Measurements from ENCODE around the gene CDKN1A. TPM values are rescaled to one million over a fixed set of nuclear protein-coding genes. Genes with fewer than 3 reads are reported as not detected.

CDKN1A gene
- total and polyA plus RNA-seq, 9 donors, result 82.1 to 305 (median 134) TPM

DNA sequence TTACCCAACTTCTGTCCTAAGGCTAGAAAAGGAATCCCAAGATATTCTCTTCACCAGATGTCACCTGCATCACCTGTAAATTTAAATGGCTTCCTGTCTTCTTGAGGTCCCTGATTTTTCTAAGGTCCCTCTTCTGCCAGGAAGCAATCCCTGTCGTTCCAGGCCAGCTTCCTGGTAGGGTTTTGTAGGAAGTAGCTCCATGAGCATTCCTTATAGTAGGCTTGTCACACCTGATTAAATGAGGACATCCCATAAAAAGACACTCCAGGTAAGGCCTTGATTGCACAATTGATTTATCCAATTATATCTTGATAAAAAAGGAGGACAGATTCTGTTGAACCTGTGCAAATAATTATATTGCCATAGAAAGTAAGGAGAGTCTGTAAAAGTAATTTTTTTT lies 27.8 kb downstream of the CDKN1A start:
- H3K4me3 ChIP-seq, result no peak overlapping the region
- 62 to 79% (median 73%) methylated on average over 1 of the region's 1 CpG for WGBS, 3 donors
- H3K27ac ChIP-seq, result no peak overlapping the region
- H3K36me3 ChIP-seq, result no peaks in the 10 kb centered on the region
- intact Hi-C loops (cut with DNase I), result loop anchor here in 1 of 4 donors (2.0 kb wide), 1 partner anchor 52 kb away; no protein-coding TSS in a partner anchor
- no peaks in the 10 kb centered on the region for H3K27me3 ChIP-seq
- no peak for DNase-seq
- H3K4me1 ChIP-seq (ENCODE audit: insufficient read depth), result no peaks in the 10 kb centered on the region
- TF ChIP-seq, protein P1, sequence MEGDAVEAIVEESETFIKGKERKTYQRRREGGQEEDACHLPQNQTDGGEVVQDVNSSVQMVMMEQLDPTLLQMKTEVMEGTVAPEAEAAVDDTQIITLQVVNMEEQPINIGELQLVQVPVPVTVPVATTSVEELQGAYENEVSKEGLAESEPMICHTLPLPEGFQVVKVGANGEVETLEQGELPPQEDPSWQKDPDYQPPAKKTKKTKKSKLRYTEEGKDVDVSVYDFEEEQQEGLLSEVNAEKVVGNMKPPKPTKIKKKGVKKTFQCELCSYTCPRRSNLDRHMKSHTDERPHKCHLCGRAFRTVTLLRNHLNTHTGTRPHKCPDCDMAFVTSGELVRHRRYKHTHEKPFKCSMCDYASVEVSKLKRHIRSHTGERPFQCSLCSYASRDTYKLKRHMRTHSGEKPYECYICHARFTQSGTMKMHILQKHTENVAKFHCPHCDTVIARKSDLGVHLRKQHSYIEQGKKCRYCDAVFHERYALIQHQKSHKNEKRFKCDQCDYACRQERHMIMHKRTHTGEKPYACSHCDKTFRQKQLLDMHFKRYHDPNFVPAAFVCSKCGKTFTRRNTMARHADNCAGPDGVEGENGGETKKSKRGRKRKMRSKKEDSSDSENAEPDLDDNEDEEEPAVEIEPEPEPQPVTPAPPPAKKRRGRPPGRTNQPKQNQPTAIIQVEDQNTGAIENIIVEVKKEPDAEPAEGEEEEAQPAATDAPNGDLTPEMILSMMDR (IDR thresholded peaks at IDR 0.05), result no peak
- no peak for TF ChIP-seq EP300 (IDR thresholded peaks at IDR 0.05)
- TF ChIP-seq POLR2A (IDR thresholded peaks at IDR 0.05), result no peak
- no peaks in the 10 kb centered on the region for H3K9me3 ChIP-seq

DNA sequence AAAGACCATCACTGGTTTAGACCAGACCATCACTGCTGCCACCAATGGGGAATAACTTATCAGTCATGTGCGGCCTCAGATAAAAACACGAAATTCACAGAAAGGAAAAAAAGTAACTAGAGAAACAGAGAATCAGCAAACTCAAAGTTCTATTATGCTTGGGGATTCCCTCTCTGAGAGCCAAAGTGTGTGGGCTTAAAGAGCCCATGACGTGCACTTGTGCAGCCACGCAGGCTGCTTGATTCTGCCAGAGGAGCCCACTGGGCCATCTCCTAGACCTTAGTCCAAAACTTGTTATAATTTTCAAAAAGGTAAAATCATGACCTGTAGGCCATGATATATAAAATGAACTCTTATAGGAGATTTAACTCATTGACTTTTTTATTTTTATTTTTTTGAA lies 34.3 kb downstream of the CDKN1A start:
- no peak for TF ChIP-seq EP300 (IDR thresholded peaks at IDR 0.05)
- no peak for TF ChIP-seq POLR2A (IDR thresholded peaks at IDR 0.05)
- TF ChIP-seq, protein P1 (IDR thresholded peaks at IDR 0.05), result no peak
- Histone ChIP-seq H3K4me1 (ENCODE audit: insufficient read depth) (no peaks in the 10 kb centered on the region), H3K27me3 (no peaks in the 10 kb centered on the region), H3K27ac (no peak overlapping the region), H3K36me3 (no peaks in the 10 kb centered on the region), H3K9me3 (no peaks in the 10 kb centered on the region), H3K4me3 (no peak overlapping the region)
- DNase-seq, result no peak
- WGBS, 3 donors, result 77 to 85% (median 77%) methylated on average over 4 of the region's 4 CpGs
- intact Hi-C loops (cut with DNase I), result no loop called here

DNA sequence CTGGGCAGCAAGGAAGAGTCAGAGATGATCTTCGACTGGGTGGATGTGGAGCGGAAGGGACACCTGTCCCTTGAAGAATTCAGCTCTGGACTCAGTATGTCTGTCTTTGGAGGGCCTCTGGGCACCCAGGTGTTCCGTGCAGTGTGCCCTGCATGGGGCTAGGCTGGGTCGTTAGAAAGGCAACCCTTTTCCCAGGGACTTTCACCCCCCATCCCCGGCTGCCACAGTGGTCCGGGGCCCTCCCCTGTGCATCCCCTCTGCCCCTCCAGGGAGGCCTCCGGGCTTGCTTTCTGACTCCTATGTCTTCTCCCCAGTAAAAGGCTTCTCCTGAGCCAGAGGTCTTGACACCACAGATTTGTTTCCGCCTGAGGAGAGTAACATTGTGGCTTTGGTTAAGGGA lies 35.3 kb downstream of the CDKN1A start:
- no peaks in the 10 kb centered on the region for H3K9me3 ChIP-seq
- H3K27ac ChIP-seq, result no peak overlapping the region
- H3K36me3 ChIP-seq, result no peaks in the 10 kb centered on the region
- H3K4me1 ChIP-seq (ENCODE audit: insufficient read depth), result no peaks in the 10 kb centered on the region
- WGBS, 3 donors, result 79 to 86% (median 84%) methylated on average over 8 of the region's 8 CpGs
- DNase-seq, result no peak
- H3K4me3 ChIP-seq, result no peak overlapping the region
- H3K27me3 ChIP-seq, result no peaks in the 10 kb centered on the region
- intact Hi-C loops (cut with DNase I), result no loop called here
- TF ChIP-seq POLR2A (IDR thresholded peaks at IDR 0.05), result no peak

DNA sequence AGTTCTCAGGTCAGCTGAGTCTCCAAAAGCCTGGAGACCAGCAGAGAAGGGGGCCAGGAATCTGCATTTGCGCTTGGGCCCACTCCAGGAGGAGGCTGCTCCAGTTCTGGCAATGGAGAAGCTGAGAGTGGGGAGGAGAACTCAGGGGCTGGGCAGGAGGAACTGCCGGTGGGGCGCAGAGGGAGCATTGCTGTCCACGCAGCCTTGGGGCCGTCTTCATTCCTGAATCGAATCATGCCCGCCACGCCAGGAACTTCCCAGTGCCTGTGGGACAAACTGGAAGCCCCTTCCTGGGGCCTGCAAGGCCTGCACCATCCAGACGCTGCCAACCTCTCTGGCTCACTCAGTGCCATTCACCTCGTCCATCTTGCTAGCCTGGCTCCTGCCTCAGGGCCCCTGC lies 36.0 kb downstream of the CDKN1A start:
- no peak for DNase-seq
- Histone ChIP-seq H3K27me3 (no peaks in the 10 kb centered on the region), H3K4me3 (no peak overlapping the region), H3K4me1 (ENCODE audit: insufficient read depth) (no peaks in the 10 kb centered on the region), H3K36me3 (no peaks in the 10 kb centered on the region), H3K27ac (no peak overlapping the region), H3K9me3 (no peaks in the 10 kb centered on the region)
- TF ChIP-seq POLR2A (IDR thresholded peaks at IDR 0.05), result no peak
- TF ChIP-seq EP300 (IDR thresholded peaks at IDR 0.05), result no peak
- TF ChIP-seq, protein P1 (IDR thresholded peaks at IDR 0.05), result no peak
- WGBS, 3 donors, result 80 to 86% (median 82%) methylated on average over 10 of the region's 10 CpGs
- intact Hi-C loops (cut with DNase I), result no loop called here

DNA sequence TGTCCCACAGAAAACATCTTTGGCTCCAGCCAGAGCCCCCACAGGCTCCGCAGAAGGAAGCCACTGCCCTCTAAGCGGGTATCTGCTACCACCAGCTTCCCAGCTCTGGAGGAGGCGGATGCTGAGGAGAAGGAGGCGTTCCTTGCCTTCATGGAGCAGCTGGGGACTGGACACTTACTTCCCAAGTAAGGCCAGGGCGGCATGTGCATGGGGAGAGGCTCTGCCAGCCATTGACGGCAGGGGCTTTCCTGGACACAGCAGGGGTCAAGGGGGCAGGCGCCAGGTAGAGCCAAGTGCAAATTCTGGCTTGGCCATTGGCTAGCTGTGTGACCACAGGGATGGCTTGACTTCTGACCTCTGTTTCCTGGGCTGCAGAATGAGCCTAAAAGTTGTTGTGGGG lies 37.0 kb downstream of the CDKN1A start:
- 87 to 89% (median 89%) methylated on average over 7 of the region's 7 CpGs for WGBS, 3 donors
- H3K36me3 ChIP-seq, result no peaks in the 10 kb centered on the region
- H3K27me3 ChIP-seq, result no peaks in the 10 kb centered on the region
- no peak overlapping the region for H3K27ac ChIP-seq
- no peak for DNase-seq
- intact Hi-C loops (cut with DNase I), result no loop called here
- no peaks in the 10 kb centered on the region for H3K4me1 ChIP-seq (ENCODE audit: insufficient read depth)
- no peak for TF ChIP-seq EP300 (IDR thresholded peaks at IDR 0.05)
- TF ChIP-seq, protein P1 (IDR thresholded peaks at IDR 0.05), result no peak
- TF ChIP-seq POLR2A (IDR thresholded peaks at IDR 0.05), result no peak
- H3K4me3 ChIP-seq, result no peak overlapping the region
- H3K9me3 ChIP-seq, result no peaks in the 10 kb centered on the region

Data from ovary (tissue), 9 donors.